RPMI7951 (cell line): ENCODE data around the gene PELI1. TPM values are rescaled to one million over a fixed set of nuclear protein-coding genes. Genes with fewer than 3 reads are reported as not detected.

Experiments
- total RNA-seq: library from RNA; depleted of rRNA; stranded (reverse); fragments of >200 nt; shearing (Covaris generic); gene quantifications from 2 replicates; pipeline ENCODE4 v1.2.3, GENCODE V29; 2014; rRNA removed

The PELI1 gene
- total RNA-seq, 1 experiment from 2014 or later: 6.2 TPM

Other genes starting within 250 kb of the PELI1 start
- 25.2 and 27.8 TPM in 2 replicates for gene VPS54, start 125.0 kb downstream of the PELI1 start, total RNA-seq